Cardiac fibroblast (primary cell): ENCODE data around the gene XPO1.
A peak's percentile ranks its signal among the peaks of the same experiment; 100 is the strongest.
"Not testable (repeated sequence)": the region's sequence is repeated elsewhere in the genome, so short reads cannot be mapped to it uniquely, and the experiment has no call there.

Experiments
- DNase-seq, 2 donors: peaks; one replicate each; pipeline versions ENCODE4 v3.0.0 to v3.0.0-alpha.2; 2010; ENCODE audit warnings: low read depth in 2 of 2
- H3K4me3 ChIP-seq, 2 donors: replicated peaks in 1 of 2; 1 replicate in 1 of 2; 2 replicates in 1 of 2; pipeline ENCODE4 v1.5.1; 2011; ENCODE audit warnings: low read depth in 2 of 2, low read length in 2 of 2, mild to moderate bottlenecking in 2 of 2, moderate library complexity in 1 of 2
- TF ChIP-seq, protein P1 (sequence below): IDR thresholded peaks from one replicate; pipeline ENCODE4 v1.5.1; 2011; ENCODE audit warnings: low read depth, mild to moderate bottlenecking, low read length, inconsistent platforms

The XPO1 gene

DNA sequence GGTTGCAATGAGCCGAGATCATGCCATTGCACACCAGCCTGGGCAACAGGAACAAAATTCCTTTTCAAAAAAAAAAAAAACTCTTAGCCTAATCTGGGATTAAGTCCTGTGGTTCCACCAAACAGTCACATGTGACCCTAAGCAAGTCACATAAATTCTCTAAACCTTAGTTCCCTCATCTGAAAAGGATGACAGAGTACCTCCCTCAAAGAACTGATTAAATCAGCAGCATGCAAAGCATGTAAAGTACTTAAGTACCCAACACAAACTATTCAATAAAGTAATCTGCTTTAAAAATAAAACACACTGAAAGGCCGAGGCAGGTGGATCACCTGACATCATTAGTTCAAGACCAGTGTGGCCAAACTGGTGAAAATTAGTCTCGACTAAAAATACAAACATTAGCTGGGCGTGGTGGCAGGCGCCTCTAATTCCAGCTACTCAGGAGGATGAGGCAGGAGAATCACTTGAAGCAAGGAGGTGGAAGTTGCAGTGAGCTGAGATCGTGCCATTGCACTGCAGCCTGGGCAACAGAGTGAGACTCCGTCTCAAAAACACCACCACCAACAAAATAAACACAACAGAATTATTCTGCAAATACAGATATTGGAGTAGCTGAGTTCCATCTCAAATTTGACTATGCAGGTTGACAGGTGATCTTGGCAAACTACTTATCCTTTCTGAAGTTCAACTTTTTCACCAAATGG lies 74.2 kb downstream of the XPO1 start:
- TF ChIP-seq, protein P1, sequence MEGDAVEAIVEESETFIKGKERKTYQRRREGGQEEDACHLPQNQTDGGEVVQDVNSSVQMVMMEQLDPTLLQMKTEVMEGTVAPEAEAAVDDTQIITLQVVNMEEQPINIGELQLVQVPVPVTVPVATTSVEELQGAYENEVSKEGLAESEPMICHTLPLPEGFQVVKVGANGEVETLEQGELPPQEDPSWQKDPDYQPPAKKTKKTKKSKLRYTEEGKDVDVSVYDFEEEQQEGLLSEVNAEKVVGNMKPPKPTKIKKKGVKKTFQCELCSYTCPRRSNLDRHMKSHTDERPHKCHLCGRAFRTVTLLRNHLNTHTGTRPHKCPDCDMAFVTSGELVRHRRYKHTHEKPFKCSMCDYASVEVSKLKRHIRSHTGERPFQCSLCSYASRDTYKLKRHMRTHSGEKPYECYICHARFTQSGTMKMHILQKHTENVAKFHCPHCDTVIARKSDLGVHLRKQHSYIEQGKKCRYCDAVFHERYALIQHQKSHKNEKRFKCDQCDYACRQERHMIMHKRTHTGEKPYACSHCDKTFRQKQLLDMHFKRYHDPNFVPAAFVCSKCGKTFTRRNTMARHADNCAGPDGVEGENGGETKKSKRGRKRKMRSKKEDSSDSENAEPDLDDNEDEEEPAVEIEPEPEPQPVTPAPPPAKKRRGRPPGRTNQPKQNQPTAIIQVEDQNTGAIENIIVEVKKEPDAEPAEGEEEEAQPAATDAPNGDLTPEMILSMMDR: no peak
- H3K4me3 ChIP-seq: no peak overlapping the region
- DNase-seq: no peak

DNA sequence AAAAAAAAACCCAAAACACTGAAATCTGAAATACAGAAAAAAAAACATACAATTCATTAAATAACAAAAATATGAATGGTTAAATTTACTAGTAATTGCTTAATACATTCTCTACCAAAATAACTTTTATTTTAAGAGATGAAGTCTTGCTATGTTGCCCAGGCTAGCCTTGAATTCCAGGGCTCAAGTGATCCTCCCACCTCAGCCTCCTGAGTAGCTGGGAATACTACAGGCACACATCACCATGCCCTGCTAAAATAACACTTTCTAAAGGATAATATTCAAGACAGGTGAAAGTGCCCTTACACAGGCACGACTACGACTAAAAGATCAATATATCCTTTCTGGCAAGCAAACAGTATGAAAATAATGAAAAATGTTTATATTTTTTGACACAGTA lies 76.8 kb downstream of the XPO1 start:
- DNase-seq: no peak
- TF ChIP-seq, protein P1: no peak
- H3K4me3 ChIP-seq: no peak overlapping the region

DNA sequence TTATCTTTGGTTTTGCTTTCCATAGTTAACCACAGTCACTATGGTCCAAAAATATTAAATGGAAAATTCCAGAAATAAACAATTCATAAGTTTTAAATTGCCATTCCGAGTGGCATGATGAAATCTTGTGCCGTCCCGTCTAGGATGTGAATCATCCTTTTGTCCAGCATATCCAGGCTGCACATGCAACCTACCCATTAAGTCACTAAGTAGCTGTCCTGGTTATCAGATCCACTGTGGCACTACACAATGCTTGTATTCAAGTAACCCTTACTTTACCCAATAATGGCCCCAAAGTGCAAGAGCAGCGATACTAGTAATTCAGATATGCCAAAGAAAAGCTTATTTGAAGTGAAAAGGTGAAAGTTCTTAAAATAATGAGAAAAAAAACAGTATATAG lies 78.0 kb downstream of the XPO1 start:
- no peak overlapping the region for H3K4me3 ChIP-seq
- TF ChIP-seq, protein P1: no peak
- DNase-seq: peak; percentile 74 to 93

DNA sequence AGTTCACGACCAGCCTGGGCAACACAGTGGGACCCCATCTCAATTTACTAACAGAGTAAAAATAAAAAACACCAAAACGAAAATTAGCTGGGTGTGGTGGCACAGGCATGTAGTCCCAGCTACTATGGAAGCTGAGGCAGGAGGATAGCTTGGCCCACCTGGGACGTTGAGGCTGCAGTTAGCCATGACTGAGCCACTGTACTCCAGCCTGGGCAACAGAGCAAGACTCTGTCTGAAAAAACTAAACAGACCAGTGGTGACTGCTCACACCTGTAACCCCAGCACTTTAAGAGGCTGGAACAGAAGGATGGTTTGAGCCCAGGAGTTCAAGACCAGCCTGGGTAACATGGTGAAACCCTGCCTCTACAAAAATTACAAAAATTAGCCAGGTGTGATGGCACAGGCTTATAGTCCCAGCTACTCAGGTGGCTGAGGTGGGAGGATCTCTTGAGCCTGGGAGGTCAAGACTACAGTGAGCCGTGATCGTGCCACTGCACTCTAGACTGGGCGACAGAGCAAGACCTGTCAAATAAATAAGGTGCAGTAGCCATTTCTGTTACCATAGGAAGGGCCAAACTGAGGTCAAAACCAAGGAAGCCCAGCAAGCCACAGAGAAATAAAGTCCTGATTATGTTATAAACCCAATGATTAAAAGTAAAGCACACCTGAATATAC lies 81.3 kb downstream of the XPO1 start:
- TF ChIP-seq, protein P1: no peak
- no peak for DNase-seq
- no peak overlapping the region for H3K4me3 ChIP-seq

DNA sequence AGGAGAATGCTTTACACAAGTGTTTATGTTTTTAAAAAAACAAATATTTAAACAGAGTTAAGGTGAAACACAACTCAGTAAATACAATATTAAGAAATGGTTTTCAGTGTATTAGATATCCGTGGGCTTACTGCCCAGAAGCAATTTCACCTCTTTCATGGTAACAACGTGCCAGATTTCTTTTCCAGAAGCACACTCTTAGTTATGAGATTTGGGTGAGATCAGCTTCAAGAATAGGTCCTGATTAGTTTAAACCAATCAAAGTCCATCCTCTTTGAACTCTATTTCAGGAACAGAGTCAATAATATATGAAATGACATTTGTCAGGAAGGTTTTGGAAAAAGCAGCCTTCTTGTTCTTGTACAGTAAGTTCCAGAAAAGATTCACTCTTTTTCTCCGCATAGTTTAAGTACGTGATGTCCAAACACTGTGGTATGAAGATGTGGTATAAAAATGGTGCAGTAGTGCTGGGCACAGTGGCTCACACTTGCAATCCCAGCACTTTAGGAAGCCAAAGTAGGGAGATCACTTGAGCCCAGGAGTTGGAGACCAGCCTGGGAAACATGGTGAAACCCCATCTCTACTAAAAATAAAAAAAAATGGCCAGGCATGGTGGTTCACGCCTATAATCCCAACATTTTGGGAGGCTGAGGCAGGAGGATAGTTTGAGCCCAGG lies 81.9 kb downstream of the XPO1 start:
- no peak overlapping the region for H3K4me3 ChIP-seq
- no peak for DNase-seq
- TF ChIP-seq, protein P1: no peak

DNA sequence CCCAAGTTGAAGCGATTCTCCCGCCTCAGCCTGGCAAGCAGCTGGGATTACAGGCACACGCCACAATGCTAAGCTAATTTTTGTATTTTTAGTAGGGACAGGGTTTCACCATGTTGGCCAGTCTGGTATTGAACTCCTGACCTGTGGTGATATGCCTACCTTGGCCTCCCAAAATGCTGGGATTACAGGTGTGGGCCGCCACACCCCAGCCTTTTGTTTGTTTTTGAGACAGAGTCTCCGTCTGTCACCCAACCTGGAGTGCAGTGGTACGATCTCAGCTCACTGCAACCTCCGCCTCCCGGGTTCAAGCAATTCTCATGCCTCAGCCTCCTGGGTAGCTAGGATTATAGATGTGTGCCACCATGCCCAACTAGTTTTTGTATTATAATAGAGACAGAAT lies 83.2 kb downstream of the XPO1 start:
- not testable (repeated sequence) for H3K4me3 ChIP-seq, DNase-seq

DNA sequence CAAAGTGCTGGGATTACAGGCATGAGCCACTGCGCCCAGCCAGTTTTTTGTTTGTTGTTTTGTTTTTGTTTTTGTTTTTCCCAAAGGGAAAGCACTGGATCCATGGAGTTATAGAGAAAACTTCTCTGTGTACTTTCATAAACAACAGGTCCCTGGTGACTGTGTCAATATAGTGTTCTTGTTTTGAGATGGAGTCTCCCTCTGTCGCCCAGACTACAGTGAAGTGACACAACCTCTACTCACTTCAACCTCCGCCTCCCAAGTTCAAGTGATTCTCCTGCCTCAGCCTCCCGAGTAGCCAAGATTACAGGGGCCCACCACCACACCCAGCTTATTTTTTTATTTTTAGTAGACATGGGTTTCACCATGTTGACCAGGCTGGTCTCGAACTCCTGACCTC lies 83.8 kb downstream of the XPO1 start:
- TF ChIP-seq, protein P1: no peak
- no peak for DNase-seq
- H3K4me3 ChIP-seq: no peak overlapping the region
